ENCODE measurements around the gene DLL4.
"Not testable (repeated sequence)": the region's sequence is repeated elsewhere in the genome, so short reads cannot be mapped to it uniquely, and the experiment has no call there.

The DLL4 gene

DNA sequence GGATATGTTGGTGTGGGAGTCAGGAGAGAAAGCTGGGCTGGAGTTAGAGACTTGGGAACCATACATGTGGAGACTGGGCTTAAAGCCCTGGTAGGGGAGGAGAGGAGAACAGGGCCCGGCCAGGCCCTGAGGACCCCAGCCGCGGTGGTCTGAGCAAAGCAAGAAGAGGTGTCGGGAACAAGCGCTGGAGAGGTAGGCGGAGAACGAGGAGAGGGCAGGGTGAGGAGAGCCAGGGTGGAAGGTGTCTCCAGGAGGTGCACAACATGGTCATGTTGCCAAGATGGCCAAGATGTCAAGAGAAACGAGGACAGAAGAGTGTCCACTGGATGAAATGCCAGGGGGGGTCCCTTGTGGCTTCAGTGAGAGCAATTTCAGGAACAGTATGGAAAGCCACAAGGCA is 29.6 kb downstream of the DLL4 start:
- no peak for DNase-seq (ENCODE audit: low read depth in 2 of 2)

- DNase-seq (ENCODE audit: low read depth in 2 of 2), result no peak
Measured at GRCh38 chr15:40959331-40960141, 30.4 kb downstream of the DLL4 start.

GRCh38 chr15:40960151-40960885 is 31.2 kb downstream of the DLL4 start:
- DNase-seq (ENCODE audit: low read depth in 2 of 2), result no peak

GRCh38 chr15:40960925-40961324 is 31.8 kb downstream of the DLL4 start:
- no peak for DNase-seq (ENCODE audit: low read depth in 2 of 2)

- not testable (repeated sequence) for DNase-seq (ENCODE audit: low read depth in 2 of 2)
Measured at GRCh38 chr15:40961740-40962139, 32.6 kb downstream of the DLL4 start.

DNA sequence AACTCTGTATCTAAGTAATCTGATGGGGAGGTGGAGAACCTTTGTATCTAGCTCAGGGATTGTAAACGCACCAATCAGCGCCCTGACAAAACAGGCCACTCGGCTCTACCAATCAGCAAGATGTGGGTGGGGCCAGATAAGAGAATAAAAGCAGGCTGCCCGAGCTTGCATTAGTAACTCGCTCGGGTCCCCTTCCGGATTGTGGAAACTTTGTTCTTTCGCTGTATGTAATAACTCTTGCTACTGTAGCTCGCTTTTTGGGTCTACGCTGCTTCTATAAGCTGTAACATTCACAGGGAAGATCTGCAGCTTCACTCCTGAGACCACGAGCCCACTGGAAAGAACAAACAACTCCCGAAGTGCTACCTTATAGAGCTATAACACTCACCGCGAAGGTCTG is 33.2 kb downstream of the DLL4 start:
- DNase-seq (ENCODE audit: low read depth in 2 of 2), result not testable (repeated sequence)

GRCh38 chr15:40963201-40963600 is 34.1 kb downstream of the DLL4 start:
- DNase-seq (ENCODE audit: low read depth in 2 of 2), result no peak

GRCh38 chr15:40964006-40964405 is 34.9 kb downstream of the DLL4 start:
- DNase-seq (ENCODE audit: low read depth in 2 of 2), result no peak

DNA sequence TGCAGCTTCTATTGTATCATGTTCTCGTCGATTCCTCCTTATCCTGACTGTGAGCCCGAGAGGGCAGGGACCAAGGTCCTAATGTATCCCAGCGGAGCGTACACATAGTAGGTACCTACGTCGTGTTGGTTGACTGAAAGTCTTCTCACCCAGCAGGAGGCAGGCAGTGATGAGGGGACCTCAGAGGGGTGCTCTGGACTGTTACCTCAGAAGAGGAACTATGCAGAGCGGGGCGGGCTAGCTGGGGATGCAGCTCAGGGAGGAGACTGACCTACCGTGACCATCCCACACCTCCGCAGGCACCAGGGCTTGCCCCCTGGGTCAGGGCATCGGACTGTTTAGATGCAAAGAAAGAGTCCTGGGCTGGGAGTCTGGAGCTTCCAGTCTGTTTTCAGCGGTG is 35.5 kb downstream of the DLL4 start:
- DNase-seq (ENCODE audit: low read depth in 2 of 2), result no peak

GRCh38 chr15:40968290-40969085 is 39.3 kb downstream of the DLL4 start:
- DNase-seq (ENCODE audit: low read depth in 2 of 2), result no peak

GRCh38 chr15:40969363-40969762 is 40.2 kb downstream of the DLL4 start:
- no peak for DNase-seq (ENCODE audit: low read depth in 2 of 2)

DNA sequence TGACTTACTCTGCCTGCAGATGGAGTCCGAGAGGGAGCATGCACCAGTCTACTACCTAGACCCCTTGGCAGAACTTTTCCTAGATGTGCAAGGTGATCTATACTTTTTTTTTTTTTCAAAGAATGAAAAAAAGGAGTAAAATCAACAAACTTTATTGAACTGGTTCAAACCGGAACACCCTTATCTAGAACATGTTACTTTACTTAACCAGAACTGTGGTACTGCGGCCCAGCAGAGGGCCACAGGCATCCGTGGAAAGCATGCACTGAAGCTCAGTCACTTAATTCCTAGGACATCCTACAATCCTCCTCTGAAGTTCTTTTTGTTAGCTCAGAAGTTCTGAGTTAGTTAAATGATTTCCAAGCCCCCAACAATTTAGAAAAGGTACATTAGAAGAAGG is 45.7 kb downstream of the DLL4 start:
- DNase-seq (ENCODE audit: low read depth in 2 of 2), result no peak

GRCh38 chr15:40976819-40977218 is 47.7 kb downstream of the DLL4 start:
- DNase-seq (ENCODE audit: low read depth in 2 of 2), result no peak

- DNase-seq (ENCODE audit: low read depth in 2 of 2), result no peak
Measured at GRCh38 chr15:40978141-40978540, 49.0 kb downstream of the DLL4 start.

- DNase-seq (ENCODE audit: low read depth in 2 of 2), result no peak
Measured at GRCh38 chr15:40978562-40978961, 49.4 kb downstream of the DLL4 start.

- no peak for DNase-seq (ENCODE audit: low read depth in 2 of 2)
Measured at GRCh38 chr15:40981186-40981585, 52.0 kb downstream of the DLL4 start.

GRCh38 chr15:40982855-40983254 is 53.7 kb downstream of the DLL4 start:
- DNase-seq (ENCODE audit: low read depth in 2 of 2), result no peak

- no peak for DNase-seq (ENCODE audit: low read depth in 2 of 2)
Measured at GRCh38 chr15:40984406-40984805, 55.3 kb downstream of the DLL4 start.

GRCh38 chr15:40984964-40985363 is 55.8 kb downstream of the DLL4 start:
- no peak for DNase-seq (ENCODE audit: low read depth in 2 of 2)

GRCh38 chr15:40985541-40986330 is 56.6 kb downstream of the DLL4 start:
- no peak for DNase-seq (ENCODE audit: low read depth in 2 of 2)

DNA sequence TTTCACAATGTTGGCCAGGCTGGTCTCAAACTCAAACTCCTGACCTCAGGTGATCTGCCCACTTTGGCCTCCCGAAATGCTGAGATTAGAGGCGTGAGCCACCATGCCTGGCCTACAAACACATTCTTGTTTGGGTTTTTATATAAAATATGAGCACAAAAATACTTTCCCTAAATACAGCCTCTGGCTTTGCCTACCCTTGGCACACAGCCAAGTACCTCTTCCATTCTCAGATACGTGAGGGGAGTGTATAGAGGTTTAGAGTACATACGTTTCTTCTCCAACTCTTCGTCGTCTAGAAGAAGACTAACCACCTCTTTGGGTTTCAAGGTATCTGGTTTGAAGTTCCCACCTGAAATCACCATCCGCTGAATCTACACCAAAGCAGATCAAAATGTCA is 57.7 kb downstream of the DLL4 start:
- DNase-seq (ENCODE audit: low read depth in 2 of 2), result no peak

DNA sequence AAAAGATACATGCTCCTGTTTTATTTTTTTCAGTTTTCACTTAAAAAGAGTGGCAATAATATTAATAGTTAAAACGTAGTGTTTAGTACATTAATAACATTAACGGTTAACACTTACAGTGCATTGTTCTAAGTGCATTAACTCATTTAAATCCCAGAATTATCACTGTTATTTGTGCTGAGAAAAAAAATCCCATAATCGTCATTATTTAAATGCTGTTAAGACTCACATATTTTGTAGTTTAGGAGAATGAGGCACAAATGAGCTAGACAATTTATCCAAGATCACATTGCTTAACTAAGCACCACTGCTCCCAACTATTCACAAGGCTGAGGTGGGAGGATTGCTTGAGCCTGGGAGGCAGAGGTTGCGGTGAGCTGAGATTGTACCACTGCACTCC is 59.0 kb downstream of the DLL4 start:
- no peak for DNase-seq (ENCODE audit: low read depth in 2 of 2)
